H54 (cell line): Measurements from ENCODE around the gene IRF8.

Experiments
- DNase-seq: peaks from one replicate; pipeline ENCODE4 v3.0.0; 2011; ENCODE audit warnings: low spot score, mixed read lengths; ENCODE audit not compliant: insufficient read length
- FAIRE-seq: peaks from 3 replicates; lab custom pipeline; 2011; peaks lifted over from hg19 to GRCh38; lab: Jason Lieb, UNC
- POLR2A ChIP-seq: IDR thresholded peaks from 2 replicates; pipeline ENCODE4 v1.6.1; 2011; ENCODE audit warnings: low read depth, mild to moderate bottlenecking, low read length

IRF8 gene

DNA sequence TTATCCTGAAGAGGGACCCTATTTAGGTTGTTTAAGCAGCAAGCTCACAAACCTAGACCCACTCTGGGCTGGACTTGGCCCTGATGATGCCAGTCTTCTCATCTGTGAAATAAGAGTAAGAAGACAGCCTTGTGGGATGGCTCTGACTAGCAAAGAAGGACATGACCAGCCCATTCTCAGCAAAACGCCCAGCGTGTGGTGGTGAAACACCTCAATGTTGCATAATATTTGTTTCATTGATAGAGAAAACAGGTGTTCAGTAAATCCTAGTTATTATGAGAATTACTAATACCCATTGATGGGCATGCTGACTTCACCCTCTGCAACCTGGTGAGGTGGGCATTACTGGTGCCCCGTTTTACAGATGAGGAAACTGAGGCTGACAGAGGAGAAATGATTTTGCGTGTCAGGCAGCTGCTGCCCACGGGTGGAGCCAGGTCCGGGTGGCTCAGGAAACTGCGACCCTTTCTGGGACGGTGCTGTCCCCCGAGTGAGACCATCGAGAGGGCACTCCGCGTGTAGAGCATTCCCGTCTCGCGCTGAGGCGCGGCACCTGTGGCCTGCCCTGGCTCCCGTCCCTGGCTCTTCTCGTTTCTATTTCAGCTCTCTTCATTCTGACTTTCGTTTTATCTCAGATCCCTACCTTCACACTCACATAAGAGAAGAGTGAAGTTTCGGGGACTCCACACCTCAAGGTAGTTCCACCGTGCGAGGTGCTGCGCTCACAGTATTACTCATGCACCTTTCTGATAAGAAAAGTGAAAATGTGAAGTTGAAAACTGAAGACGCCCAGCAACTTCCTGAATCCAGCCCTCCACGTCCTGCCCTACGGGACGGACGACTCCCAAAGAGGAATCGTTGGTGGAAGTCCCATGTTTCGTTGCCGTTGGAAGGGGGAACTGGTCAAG is 48.5 kb downstream of the IRF8 start:
- no peak for FAIRE-seq

DNA sequence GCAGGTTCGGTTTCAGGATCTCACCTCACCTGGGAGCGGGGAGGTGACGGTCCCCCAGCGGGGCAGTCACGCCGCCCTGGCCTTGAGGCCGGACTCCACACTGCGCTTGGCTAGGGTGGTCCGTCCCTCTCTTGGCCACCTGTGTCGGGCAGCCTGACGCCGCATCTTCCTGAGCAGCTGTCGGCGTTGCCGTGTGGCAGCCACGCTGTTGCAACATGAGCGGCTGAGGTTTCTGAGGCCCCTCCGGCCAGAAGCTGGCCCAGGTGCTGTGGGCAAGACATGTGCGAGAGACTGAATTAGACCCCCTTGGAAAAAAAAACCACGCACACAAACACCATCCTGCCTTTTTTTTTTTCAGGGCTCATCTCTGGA is 49.2 kb downstream of the IRF8 start:
- no peak for TF ChIP-seq POLR2A
- DNase-seq, result no peak
- FAIRE-seq, result no peak

More for the DNA sequence above, 48.5 kb downstream of the IRF8 start:
- TF ChIP-seq POLR2A, result no peak
- no peak for DNase-seq

DNA sequence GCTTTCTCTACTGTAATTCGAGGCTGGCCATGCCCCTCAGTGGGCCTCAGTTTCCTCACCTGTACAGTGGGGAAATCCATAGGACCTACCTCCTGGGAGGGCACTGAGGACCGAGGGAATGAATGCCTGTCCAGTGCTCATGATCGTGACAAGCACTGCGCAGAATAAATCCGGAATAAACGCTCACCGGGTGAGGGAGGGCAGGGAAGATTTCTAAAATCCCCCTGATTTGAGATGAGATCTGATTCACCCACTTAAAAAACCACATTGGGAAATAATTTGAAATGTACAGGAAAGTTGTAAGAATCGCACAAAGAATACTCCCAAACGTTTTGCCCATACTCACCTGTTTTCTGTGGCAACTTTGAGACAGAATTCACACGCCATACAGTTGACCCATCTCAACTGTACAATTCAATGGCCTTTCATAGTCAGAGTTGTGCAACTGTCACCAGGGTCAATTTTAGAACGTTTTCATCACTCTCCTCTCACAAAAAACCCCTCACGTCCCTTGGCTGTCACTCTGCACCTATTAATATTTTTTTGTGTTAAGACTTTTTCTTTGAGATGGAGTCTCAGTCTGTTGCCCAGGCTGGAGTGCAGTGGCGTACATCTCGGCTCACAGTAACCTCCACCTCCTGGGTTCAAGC is 49.8 kb downstream of the IRF8 start:
- no peak for TF ChIP-seq POLR2A
- DNase-seq, result no peak
- FAIRE-seq, result no peak

DNA sequence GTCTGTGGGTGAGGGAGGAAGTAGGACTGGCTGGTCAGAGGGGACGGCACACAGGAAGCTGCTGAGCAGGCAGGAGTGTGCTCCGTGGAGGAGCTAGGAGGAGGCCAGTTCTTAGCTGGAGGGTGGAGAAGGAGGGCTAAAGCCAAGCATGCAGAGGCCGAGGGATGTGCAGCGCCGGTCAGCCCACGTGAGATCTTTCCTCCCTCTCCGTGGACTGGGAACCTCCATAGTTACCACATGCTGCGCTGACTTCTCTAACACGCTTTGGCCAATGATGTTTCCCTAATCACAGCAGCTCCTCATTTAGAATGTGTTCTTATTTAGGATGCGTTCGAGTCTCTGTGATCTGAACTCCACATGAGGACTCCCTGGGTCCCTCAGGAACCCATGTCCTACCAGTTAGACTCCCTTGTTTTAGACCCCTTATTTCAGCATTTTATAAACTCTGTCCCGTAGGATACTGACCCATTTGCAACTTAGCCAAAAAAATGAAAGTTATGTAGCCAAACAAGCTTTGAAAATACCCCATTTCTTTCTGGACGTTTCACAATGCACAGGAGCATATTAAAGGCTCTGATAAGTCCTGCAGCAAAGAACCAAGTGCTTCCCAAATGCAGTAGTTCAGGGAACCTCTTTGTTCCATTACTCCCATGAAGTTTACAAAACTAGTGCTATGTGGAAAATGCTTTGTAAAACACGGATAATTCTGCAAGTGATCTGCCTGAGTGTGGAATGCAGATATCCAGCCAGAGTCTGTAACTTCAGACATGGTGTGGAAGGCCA is 51.4 kb downstream of the IRF8 start:
- no peak for TF ChIP-seq POLR2A
- no peak for FAIRE-seq
- DNase-seq, result no peak

DNA sequence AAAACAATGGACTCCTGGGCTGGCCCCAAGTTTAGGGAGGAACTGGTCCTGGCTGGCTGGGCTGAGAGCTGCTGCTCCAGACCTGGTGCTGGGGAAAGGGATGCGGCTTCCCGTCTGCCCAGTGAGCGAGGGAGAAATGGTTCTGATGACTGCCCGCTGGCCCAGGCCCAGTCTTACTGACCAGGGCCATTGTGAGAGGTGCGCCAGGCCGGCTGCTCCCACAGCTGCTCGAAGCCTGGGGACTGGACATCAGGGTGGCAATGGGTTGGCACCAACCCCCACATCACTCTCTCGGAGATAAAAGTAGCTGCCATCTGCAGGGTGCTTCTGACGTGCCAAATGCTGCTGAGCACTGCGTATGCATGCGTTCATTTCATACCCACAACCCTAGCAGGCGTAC is 53.2 kb downstream of the IRF8 start:
- no peak for TF ChIP-seq POLR2A
- DNase-seq (no peak), FAIRE-seq (no peak)

DNA sequence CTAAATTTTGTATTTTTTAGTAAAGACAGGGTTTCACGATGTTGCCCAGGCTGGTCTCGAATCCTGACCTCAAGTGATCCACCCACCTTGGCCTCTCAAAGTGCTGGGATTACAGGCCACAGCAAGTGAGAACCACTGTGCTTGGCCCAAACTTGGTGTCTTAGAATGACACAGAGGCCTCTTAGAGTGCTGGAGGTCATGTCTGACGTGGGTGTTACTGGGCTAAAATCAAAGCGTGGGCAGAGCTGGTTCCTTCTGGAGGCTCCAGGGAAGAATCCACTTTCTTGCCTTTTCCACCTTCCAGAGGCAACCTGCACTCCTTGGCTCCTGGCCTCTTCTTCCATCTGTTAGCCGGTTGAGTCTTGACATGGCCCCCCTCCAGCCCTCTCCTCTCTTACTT is 53.8 kb downstream of the IRF8 start:
- TF ChIP-seq POLR2A, result no peak
- DNase-seq (no peak), FAIRE-seq (no peak)

DNA sequence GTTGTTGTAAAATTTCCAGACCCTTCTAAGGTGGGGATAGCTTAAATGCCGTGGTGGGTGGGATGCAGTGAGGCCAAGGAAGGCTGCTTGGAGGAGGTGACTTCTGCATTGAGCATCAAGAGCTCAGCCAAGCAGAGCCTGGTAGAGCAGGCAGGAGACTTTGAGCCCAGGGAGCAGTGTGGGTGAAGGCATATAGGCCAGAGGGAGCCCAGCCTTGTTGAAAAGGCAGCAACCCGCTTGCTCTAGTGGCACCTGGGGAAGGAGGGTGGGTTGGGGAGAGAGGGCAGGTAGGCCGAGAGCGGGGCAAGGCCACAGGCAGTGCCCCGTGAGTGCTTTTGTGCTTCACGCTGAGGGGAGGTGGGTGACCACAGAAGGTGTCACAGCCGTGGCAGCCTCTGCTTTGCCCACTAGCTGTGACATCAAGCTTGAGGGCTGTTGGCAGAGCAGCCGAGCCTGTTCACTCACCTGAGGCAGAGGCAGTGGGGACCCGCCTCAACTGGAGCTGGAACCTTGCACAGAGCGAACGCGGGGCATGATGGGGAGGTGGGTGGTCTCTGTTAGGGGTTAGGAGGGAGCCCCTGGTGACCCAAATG is 56.1 kb downstream of the IRF8 start:
- FAIRE-seq, result no peak
- no peak for DNase-seq
- no peak for TF ChIP-seq POLR2A

DNA sequence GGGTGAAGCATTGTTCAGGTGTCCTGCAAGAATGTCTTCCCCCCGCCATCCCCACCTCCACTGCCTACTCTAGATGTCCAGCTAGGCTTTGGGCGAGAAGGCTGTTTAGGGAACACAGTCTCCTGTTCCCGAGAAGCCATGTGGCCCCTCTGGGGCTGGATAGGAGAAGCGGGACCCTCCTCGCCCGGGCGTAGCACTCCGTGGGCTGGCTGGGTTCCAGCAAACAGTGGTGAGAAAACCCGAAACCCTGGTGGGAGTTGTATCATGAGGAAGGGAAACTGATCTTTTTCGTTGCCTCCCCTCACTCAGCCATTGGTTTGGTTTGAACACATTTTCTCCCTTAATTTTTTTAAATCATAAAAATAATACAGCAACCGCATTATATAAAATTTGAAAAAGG is 56.6 kb downstream of the IRF8 start:
- TF ChIP-seq POLR2A, result no peak
- no peak for FAIRE-seq

DNA sequence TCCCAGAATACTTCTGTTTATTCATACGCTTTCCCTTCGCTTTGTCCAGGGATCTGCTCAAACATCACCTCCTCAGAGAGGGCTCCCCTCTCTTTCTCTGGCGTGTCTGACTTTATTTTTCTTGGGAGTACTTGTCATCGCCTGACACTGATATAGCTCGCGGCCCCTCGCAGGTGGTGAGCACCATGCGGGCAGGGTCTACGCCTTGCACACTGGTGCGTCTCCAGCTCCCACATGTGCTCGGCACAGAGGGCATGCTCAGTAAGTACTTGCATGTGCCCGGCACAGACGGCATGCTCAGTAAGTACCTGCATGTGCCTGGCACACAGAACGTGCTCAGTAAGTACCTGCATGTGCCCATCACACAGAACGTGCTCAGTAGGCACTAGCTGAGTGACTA is 57.5 kb downstream of the IRF8 start:
- DNase-seq, result no peak
- no peak for TF ChIP-seq POLR2A
- FAIRE-seq, result no peak

More for the DNA sequence above, 56.6 kb downstream of the IRF8 start:
- DNase-seq, result no peak

DNA sequence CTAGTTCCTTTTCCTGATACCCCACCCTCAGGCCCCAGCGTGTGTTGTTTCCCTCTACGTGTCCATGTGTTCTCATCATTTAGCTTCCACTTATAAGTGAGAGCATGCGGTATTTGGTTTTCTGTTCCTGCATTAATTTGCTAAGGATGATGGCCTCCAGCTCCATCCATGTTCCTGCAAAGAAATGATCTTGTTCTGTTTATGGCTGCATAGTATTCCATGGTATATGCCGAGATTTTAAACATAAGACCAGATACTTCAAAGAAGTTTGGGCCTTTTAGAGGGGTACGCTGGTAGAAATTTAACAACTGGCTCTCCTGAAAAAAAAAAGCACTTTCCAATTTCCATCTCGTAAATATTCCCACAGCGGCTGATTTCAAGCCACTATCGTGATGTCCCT is 59.8 kb downstream of the IRF8 start:
- FAIRE-seq (no peak), DNase-seq (no peak)
- TF ChIP-seq POLR2A, result no peak

DNA sequence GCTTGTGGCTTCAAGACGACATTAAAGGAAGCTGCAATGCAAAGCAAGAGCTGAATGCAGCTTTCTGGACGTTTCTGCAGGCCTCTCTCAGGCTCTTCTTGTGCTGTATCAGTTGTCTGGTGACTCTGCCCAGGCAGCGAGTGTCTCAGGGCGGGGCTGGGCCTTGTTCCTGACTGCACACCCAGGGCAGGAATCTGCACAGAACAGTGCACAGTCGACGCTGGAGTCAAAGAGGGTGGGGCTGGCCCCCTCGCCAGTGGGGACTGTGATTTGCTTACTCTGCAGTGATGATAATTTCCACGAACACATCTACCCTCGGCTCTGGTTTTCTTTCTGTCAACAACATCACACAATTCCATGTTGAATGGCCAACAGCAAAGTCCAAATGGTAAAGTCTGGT is 60.7 kb downstream of the IRF8 start:
- no peak for FAIRE-seq

DNA sequence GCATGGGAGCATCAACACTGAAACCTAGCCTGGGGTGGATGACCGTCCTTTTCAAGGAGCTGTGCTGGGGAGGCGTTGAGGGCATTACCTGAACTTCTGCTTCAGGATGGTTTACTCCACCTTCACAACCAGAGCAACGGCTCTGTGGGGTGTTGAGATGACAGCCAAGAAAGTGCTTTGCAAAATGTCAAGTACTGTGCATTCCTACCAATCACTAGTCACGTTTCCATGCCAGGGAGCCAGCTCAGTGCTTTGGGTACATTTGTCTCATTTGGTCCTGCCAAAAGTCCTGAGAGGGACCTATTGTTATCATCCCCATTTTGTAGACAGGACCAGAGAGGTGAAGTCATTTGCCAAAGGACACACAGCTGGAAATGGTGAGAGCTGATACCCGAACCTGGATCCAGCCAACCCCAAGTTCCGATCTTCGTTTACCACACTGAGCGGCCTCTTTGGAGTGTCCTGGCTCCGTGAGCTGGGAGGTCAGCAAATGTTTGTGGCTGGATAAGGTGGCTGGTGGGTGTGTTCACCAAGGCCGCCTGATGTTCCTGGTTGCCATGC is 61.6 kb downstream of the IRF8 start:
- DNase-seq, result no peak
- TF ChIP-seq POLR2A, result no peak
- no peak for FAIRE-seq

More for the DNA sequence above, 60.7 kb downstream of the IRF8 start:
- TF ChIP-seq POLR2A, result no peak
- no peak for DNase-seq
